HG03108 (cell line): ENCODE results near the gene ENAH.

ENCODE experiments used
- ATAC-seq: cut with Tn5 transposase; IDR thresholded peaks from one replicate; pipeline ENCODE4 v1.9.1; 2021; ENCODE audit warnings: moderate library complexity; ENCODE audit not compliant: unreplicated experiment

ENAH gene

DNA sequence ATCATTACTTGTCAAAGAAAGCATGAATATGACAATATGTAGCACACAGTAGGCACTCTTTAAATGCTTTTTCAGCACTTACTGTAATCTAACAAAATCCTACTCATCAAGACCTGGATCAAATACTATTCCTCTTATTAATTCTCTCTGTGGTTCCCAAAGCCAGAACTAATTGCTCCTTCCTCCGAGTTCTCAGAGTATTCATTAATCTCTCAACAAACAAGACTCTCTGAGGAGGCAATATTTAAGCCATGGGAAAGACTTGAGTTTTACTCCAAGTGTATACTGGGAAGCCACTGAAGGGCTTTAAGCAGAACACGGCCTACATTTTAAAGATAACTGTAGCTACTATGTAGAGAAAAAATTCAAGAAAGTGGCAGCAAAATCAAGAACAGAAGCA lies 79.7 kb downstream of the ENAH start:
- ATAC-seq, result no peak

DNA sequence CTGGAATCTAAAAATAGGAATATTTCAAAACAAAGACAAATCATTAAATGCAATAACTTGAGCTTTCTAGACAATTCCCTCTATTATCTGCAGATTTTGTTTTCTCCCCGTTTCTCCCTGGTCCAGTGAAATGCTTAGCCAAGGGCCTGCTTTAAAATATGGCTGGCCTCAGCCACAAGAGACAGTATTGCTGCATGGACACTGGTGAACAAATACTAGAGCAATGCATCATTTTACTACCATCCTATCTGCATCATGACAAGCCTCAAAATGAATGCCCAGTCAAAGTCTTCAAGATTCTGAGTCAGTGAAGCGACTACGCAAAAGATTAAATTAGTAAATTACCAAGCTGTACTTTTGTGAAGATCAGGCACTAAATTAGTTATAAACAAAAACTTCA lies 80.5 kb downstream of the ENAH start:
- no peak for ATAC-seq

DNA sequence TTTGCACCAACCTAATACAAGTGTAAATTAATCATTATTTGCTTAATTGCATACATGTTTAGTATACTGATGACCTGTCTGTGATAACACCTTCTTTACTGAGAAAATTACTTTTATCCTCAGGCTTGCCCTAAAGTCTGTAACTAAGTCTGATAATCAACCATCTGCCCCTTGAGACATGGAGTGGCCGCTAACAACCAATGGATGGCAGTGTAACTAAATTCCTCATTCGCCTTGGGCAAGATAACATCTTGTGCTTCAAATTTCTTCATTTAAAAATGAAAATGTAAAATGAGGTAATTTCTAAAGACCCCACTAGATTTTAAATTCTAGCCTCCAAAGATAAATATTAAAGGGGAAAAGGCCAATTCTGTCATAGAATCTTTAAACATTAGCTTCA lies 85.1 kb downstream of the ENAH start:
- no peak for ATAC-seq

DNA sequence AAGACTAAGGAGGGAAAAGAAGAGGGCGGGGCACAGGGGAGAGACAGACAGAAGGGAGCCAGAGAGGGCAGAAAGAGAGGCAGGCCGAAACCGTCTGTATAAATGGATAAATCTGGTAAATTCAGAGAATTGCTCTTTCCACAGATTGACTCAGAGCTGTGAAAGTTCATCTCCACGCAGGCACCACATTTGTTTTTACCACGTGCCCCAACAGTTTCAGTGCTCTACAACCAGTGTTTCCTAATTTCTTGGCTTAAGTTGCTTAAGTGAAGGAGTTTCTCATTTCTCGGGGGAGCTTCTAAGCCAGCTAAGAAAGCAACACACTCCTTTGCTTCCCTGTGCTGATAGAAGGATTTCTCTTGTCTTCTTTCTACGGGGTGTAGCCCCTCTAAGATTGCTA lies 87.1 kb downstream of the ENAH start:
- ATAC-seq, result no peak

DNA sequence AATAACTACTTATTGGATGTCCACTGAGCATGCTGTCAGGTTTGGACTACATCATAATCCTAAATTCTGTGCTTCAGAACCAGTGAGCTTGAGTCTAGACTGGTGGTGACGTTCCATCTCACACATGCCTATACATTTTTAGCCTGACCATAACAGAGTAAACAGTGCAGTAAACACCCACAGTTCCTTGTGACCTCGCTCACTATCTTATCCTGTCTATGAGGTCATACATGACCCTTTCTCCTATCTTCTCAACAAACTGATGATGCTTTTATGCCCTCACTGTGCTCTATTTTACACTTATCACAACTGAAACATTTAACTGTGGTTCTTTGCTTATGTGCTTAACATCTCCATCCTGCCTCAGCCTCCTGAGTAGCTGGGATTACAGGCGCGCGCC lies 91.2 kb downstream of the ENAH start:
- ATAC-seq, result no peak

DNA sequence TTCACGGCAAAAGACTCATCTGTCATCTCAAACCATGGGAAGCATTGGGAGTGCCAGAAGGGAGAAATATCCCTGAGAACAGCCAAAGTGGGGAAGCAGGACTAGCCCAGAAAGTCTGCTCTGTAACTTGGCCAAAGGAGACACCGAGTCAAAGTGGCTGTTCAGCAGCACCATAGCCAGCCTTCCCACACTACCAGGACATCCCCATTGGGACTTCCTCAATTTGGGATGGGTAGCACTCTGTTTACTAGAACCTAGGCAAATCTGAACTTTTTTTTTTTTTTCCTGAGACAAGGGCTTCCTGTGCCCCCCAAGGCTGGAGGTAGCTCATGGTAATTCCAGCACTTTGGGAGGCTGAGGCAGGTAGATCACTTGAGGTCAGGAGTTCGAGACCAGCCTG lies 93.0 kb downstream of the ENAH start:
- no peak for ATAC-seq

DNA sequence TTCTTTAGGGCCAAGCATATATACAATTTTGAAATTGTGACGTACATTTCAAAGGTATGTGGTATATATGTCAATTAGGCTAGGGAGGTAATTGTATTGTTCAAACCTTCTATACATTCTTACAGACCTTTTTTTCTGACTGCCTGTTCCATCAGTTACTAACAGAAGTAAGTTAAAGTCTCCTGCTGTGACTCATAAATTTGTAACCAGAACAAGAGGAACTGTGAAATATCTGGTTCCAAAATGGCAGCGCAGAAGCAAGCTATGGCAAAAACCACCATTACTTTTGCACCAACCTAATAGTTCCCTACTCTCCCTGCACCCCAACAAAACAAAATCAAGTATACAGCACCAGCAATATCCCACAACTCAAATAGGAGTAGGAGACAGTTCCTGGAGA lies 93.6 kb downstream of the ENAH start:
- no peak for ATAC-seq

DNA sequence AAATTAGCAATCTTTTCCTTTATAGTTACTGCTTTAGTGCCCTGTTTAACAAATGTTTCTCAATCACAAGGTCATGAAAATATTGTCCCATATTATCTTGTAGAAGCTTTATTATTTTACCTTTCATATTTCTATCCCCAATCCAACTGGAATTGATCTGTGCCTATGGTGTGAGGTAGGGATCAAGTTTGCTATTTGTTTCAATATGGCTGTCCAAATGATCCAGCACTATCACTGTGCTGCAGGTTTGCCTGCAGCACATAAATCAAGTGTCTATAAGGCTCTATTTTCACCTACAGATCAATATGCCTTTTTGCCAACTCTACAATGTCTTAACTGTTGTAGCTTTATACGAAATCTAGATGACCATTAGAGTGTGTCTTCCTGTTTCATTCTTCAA lies 96.2 kb downstream of the ENAH start:
- ATAC-seq, result no peak

DNA sequence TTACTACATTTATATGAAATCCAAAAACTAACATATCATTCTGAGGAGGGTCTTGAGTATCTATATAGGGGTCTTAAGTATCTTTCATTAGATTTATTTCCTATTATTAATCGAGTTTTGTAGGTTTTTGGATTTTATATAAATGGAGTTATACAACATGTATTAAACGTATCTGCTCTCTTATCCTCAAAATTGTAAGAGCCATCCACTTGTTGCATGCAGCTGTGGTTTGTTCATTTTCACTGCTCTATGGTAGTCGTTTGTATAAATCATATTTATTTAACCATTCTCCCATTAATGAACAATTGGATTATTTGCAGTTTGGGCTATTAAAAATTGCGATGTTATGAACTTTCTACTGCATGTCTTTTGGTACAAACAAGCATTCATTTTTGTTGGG lies 97.1 kb downstream of the ENAH start:
- ATAC-seq, result no peak

DNA sequence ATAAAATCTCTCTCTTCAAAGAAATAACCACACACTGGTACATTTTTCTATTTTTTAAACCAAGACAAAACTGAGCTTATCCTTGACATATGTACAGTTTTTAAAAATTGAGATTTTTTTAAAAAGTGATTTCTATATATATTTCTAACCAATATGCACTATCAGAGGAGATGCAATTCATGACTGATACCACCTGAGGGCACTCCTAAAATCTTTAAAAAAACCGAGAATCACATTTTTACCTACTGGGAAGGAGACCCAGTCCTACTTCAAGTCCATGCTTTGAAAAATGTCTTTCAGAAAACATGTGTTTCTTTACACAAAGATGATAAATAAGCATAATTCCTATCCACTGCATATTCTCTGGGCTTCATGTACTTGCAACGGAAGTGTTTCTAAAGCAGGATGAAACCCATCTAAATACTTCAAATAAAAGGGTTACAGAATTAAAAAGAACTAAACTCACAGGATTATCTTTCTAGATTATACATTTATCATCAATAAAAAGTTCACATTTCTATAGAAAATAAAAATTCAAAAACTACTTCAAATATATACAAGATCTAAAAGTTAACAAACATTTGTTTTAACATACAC lies 98.6 kb downstream of the ENAH start:
- no peak for ATAC-seq

DNA sequence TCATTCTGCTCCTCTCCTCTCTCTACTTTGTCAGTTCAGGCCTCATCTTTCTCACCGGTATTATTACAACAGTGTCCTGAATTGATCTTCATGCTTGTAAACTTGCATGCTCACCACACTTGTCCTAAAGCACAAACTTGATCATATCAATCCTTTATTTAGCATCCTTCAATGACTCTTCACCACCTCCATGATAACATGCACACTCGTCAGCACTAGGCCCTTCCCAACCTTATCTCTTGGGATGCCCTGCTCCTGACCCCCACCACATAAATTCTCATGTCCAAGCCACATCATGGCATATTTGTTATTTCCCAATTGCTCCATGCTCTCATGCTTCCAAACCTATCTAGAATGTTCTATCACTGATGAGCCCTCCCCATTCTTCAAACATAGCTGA lies 103.1 kb downstream of the ENAH start:
- ATAC-seq, result no peak

DNA sequence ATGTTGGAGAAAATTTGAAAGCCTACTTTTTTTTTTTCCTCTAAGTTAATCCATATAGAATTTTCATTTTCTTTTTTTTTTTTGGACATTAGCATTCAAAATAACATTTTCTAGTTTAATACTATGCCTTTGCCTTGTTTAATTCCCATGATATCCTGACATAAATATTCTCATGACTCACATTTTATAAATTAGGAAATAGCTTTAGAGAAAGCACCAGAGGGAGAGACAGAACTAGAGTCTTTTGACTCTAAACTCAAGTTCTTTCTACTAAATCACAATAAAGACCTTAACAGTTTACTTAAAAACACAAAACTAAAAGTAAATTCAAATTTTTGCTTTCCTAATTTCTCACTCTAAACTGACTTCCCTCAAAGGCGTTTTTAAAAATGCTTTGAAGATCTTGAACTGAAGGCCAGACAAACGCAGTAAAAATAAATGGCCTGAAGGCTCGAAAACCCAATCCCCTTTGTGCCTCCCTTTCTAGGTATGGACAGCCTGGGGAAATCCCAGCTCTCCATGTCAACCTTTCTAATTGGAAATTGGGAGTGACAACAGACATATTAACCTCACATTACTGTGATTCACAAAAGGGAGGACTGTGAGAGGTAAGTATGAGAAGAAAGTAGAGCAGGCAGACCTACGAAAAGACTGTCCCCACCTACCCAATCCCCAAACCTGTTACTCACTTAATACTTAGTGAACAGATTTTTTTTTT lies 104.6 kb downstream of the ENAH start:
- no peak for ATAC-seq

DNA sequence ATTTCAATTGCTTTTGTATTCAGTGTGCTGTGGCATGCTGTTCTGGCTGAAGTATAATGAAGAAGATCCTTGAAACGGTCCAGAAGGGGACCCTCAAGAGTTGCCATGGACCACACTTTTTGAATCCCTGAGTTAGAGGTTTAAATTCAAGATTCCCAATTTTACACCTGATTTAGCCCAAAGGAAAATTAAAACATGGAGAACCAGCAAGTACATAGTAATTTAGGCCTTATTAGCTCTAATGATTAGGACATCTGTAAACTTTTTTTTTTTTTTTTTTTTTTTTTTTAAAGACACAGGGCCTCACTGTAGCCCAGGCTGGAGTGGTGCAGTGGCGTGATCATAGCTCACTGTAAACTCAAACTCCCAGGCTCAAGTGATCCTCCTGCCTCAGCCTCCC lies 107.3 kb downstream of the ENAH start:
- ATAC-seq, result no peak

DNA sequence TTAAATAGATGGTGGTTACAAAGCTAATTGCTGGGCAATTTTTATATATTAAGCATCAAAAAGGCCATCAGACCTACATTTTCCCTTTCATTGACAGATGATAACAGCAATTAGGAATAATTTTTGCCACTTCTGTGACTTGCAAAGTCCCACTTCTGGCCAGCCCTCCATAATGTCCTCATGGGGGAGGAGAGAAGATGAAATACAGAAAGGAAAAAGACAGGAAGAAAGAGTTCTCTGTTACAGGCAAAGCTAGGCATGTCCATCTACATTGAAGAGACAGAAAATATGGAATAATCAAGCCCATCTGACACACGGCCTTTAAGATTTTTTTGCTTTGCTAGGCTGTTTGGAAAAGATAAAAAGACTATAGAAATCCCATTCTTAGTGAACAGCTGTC lies 108.0 kb downstream of the ENAH start:
- ATAC-seq, result no peak

DNA sequence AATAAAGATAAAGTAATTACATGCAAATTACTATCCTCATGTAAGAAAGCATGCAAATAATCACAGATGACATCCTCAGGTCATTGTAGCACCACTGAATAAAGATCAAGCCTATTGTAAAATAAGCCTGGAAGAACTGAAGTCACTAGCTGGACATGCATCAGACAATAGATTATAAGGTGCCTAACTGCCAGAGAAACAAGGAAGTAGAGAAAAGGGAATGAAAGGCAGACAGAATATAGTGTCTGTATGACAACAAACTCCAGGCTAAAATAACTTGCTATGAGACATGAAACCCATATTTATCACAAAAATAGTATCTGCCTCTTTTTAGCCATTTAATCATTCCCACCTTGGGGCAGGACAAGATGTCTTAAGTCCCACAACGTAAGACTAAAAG lies 108.7 kb downstream of the ENAH start:
- no peak for ATAC-seq

DNA sequence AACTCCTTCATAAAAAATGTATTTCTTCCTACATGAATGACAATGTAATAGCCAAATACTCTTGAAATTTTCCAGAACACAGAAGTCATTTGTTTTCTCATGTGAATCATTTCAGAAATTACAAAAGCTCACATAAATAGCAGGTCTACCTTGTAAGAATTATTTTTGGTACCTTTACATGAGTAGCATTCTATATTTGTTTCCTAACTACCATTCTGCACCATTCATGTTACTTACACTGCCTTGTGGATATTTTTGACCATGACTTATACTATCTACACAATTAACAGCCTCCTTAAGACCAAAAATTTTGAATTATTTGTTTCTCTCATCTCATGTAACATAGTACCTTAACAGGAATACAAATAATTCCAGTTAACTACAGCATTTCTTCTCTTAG lies 109.6 kb downstream of the ENAH start:
- ATAC-seq, result no peak

DNA sequence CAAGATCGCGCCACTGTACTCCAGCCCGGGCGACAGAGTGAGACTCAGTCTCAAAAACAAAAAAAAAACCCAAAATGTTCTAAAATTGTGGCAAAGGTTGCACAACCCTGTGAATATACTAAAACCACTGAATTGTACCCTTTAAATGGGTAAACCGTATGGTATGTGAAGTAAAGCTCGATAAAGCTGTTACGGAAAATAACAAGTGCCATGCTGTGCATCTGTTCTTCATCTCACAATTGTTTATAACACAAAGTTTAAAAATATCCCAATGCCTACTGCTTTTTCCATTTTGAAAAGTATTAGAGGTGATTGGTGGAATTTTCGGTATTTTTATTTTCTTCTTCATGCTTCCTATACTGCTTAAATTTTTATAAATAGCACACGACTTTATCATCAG lies 111.5 kb downstream of the ENAH start:
- ATAC-seq, result no peak

DNA sequence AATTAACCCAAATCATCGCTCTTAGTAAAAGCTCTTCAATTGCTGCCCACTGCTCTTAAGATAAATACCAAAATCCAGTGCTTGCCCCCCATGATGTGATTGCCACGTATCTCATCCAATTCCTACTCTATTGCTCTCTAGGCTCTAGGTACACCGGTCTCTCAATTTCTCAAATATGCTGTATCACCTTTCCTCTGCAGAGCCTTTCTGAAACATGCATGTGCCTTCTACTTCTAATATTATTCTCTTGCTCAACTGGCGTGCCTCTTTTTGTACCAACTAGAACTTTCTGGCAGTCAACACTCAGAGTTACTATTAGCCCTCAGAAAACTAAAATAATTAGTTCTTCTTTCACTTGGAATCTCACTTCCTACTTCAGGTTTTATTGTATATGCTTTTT lies 113.3 kb downstream of the ENAH start:
- ATAC-seq, result no peak

DNA sequence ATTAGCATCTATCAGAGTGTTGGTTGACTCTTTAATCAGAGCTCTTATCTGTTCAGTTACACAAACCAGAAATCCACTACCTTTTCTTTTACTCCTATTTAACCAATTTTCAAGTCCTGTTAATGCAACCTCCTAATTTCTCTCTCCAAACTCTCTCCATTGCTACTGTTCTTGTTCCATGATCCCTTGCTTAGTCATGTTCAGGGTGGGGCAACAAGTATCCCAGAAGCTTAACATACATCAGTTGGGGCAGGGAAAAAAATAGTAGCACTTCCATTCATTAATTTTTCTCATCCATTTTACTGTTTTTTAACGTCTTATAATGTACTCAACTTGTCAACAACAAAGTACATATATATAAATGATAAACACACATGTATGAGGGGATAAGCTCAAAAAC lies 113.9 kb downstream of the ENAH start:
- ATAC-seq, result no peak

DNA sequence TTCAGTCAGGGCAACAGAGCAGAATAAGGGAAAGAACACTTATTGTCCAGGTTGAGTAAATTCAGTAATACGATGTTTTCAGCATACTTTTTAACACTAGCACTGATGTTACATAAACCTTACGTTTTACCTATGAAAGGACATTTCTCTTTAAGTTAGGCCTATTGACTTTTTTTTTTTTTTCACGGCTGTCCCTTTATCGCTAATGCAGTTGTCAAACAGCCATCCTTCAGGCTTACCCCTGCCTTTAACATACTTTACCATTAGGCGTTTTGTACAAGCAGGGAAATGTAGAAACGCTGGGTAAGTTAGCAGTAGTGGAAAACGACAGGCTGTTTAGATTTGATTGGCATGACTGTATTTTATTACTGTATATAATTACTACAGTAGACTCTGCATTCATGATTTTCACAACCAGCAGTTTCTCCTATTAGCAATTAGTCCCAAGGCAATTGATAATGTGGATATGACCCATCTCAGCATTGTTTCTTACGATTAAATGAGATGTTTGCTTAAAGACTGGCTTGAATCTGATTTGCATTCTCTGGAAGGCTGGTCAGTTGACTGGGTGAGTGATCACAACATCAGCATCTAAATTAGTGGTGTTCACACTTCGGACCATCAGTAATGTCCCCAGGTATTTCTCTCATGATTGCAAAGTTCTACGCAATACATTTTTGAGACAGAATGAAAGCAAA lies 115.2 kb downstream of the ENAH start:
- no peak for ATAC-seq

DNA sequence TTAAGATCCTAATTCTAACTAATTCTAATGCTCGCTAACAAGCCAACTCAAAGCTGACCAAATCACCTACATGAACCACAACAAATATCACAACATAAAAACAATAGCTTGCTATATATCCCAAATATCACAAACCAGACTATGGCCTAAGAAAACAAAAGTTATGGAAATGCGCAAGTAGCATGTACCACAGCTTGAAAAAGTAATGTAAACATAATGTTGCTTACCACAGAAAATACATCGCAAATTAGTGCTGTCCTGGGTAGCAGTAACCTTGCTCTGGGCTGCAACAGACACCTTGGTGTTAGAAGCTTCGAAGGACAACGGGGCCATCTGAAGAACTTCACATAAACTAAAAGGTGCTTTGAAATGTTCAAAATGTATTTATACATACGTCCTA lies 117.6 kb downstream of the ENAH start:
- no peak for ATAC-seq

DNA sequence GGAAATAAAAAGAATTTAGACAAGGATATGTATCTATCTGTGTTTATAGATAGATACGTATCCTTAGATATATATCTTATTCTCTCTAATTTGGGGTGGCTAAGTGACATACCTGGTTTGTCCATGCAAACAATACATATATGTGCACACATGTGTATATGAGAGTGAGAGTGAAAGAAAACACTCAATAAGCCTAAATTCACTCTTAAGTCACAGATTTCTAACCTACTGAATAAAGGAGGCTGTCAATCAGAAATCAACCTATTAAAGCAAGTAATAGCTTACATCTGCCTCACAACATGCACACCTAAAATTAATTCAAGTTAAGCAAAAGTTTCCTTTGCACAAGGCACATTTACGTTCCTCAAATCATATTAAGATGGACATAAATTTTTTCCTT lies 118.2 kb downstream of the ENAH start:
- ATAC-seq, result no peak

DNA sequence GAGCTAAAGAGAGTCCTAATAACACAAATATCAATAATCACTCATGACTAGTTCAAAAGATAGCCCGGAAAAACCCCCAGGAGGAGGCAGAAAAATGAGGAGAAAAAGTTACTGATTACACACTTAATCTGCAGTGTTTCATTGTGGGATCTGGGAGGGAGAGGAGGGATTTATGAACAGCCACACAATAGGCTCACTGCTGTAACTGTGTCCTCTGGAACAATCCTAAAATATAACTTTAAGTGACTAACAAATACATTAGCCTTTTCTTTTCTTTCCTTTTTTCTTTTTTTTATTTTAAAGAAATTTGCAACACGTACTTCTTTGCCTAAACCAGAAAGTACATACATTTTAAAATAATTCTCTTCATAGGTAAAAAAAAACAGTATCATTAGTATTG lies 118.8 kb downstream of the ENAH start:
- ATAC-seq, result no peak
